ENCODE measurements around the gene SLC41A2. TPM values are rescaled to one million over a fixed set of nuclear protein-coding genes. Genes with fewer than 3 reads are reported as not detected.

SLC41A2 gene
- total and polyA plus RNA-seq, 2 of the 13 experiments (the other 11 are each of a cell fraction or from before 2014, with no cell fraction given) = 2.3 to 12.8 TPM

GRCh38 chr12:104986022-104986941 lies 28.2 kb upstream of the SLC41A2 start, which contains the start of gene NOPCHAP1 (continued):
- TF ChIP-seq MLXIP (CRISPR knock-in tag; IDR thresholded peaks at IDR 0.05; ENCODE audit: borderline replicate concordance) (no peak), ZFP37 (CRISPR knock-in tag; IDR thresholded peaks at IDR 0.05; ENCODE audit: borderline replicate concordance) (no peak), WIZ (CRISPR knock-in tag; IDR thresholded peaks at IDR 0.05) (no peak), MED1 (CRISPR knock-in tag; IDR thresholded peaks at IDR 0.05) (peak; percentile 40; the same call in 1 of the 2 replicates), SMYD3 (CRISPR knock-in tag; IDR thresholded peaks at IDR 0.05) (no peak), AGO1 (IDR thresholded peaks at IDR 0.05; ENCODE audit: low read depth, low read length, poor library complexity, severe bottlenecking) (peak; percentile 42), ZNF800 (CRISPR knock-in tag; IDR thresholded peaks at IDR 0.05) (peak; percentile 52; the same call in 1 of the 2 replicates), ZNF619 (CRISPR knock-in tag; IDR thresholded peaks at IDR 0.05) (peak; percentile 71; the same call in 1 of the 2 replicates), ZNF264 (CRISPR knock-in tag; IDR thresholded peaks at IDR 0.05) (no peak), ZNF724P (CRISPR knock-in tag; IDR thresholded peaks at IDR 0.05; ENCODE audit: borderline replicate concordance) (0 out of 2 replicates have a peak, but pooled peaks have one; percentile 33), PRDM15 (CRISPR knock-in tag; IDR thresholded peaks at IDR 0.05) (no peak), MNT (IDR thresholded peaks at IDR 0.05) (peak; percentile 40), ZNF639 (CRISPR knock-in tag; conservative IDR thresholded peaks at IDR 0.05) (0 out of 2 replicates have a peak, but pooled peaks have one; percentile 28), ZEB1 (IDR thresholded peaks at IDR 0.05; ENCODE audit: insufficient replicate concordance, low read depth) (no peak), DR1 (CRISPR knock-in tag; IDR thresholded peaks at IDR 0.05) (peak; percentile 57; the same call in 1 of the 2 replicates), ZSCAN22 (CRISPR knock-in tag; IDR thresholded peaks at IDR 0.05) (no peak)

All from HepG2 (cell line).